Smooth muscle cell (in vitro differentiated cells): ENCODE data around the gene HNRNPD. TPM values are rescaled to one million over a fixed set of nuclear protein-coding genes. Genes with fewer than 3 reads are reported as not detected.
"Not testable (repeated sequence)": the region's sequence is repeated elsewhere in the genome, so short reads cannot be mapped to it uniquely, and the experiment has no call there.

Source experiments
- DNase-seq: peaks from one replicate; lab custom pipeline; 2025; ENCODE audit not compliant: unreplicated experiment; lab: John Stamatoyannopoulos, UW
- H2AFZ ChIP-seq: fragments of 200-600 bp; sonication (generic); 2 replicates; pipeline ENCODE4 v1.6.0; 2016; ENCODE audit warnings: antibody characterized with exemption, low read depth, mild to moderate bottlenecking
- H3F3A ChIP-seq: fragments of 200-600 bp; sonication (generic); 2 replicates; pipeline ENCODE4 v1.6.0; 2017; ENCODE audit warnings: antibody characterized with exemption, low read depth
- H3K27ac ChIP-seq: fragments of 200-600 bp; sonication (generic); 2 replicates; pipeline ENCODE4 v1.5.1; 2016; ENCODE audit warnings: low read depth, mild to moderate bottlenecking
- H3K27me3 ChIP-seq: fragments of 200-600 bp; sonication (generic); 2 replicates; pipeline ENCODE4 v1.6.1; 2016; ENCODE audit warnings: low read depth, mild to moderate bottlenecking
- H3K36me3 ChIP-seq: fragments of 200-600 bp; sonication (generic); 2 replicates; pipeline ENCODE4 v1.5.1; 2016; ENCODE audit warnings: low read depth
- H3K4me1 ChIP-seq: fragments of 200-600 bp; sonication (generic); 2 replicates; pipeline ENCODE4 v1.5.1; 2016; ENCODE audit warnings: low read depth
- H3K4me2 ChIP-seq: fragments of 200-600 bp; sonication (generic); 2 replicates; pipeline ENCODE4 v1.6.0; 2016; ENCODE audit warnings: mild to moderate bottlenecking
- H3K4me3 ChIP-seq: fragments of 200-600 bp; sonication (generic); 2 replicates; pipeline ENCODE4 v1.5.1; 2016; ENCODE audit warnings: mild to moderate bottlenecking
- H3K79me2 ChIP-seq: fragments of 200-600 bp; sonication (generic); 2 replicates; pipeline ENCODE4 v1.6.0; 2016; ENCODE audit warnings: low read depth, mild to moderate bottlenecking
- H3K9ac ChIP-seq: fragments of 200-600 bp; sonication (generic); 2 replicates; pipeline ENCODE4 v1.6.0; 2016; ENCODE audit warnings: low read depth
- H3K9me3 ChIP-seq: fragments of 200-600 bp; sonication (generic); replicated peaks from 2 replicates; pipeline ENCODE4 v1.5.1; 2016; ENCODE audit warnings: low read depth
- H4K20me1 ChIP-seq: fragments of 200-600 bp; sonication (generic); 2 replicates; pipeline ENCODE4 v1.6.0; 2016; ENCODE audit warnings: low read depth
- whole genome bisulfite sequencing: methylation state at CpG from one replicate; pipeline ENCODE4 v1.1.7; 2016; ENCODE audit warnings: low lambda C conversion rate; 5-methylcytosine and 5-hydroxymethylcytosine counted together
- polyA plus RNA-seq: library from polyadenylated mRNA; unstranded; fragments of >200 nt; fragmentation: Nextera tagmentation; extraction: Ambion mirVana; gene quantifications from 2 replicates; pipeline ENCODE4 v1.2.1, GENCODE V29; 2016
- total RNA-seq: library from RNA; depleted of rRNA; stranded (reverse); fragments of >200 nt; gene quantifications from 2 replicates; pipeline ENCODE4 v1.2.3, GENCODE V29; 2014
- TF ChIP-seq, protein P1 (sequence below): fragments of 200-600 bp; sonication (generic); IDR thresholded peaks from 2 replicates; pipeline ENCODE4 v1.5.1; 2017; ENCODE audit warnings: borderline replicate concordance, mild to moderate bottlenecking, antibody characterized with exemption; ENCODE audit not compliant: insufficient read depth, poor library complexity, severe bottlenecking

Gene HNRNPD
- total and polyA plus RNA-seq, 2 experiments from 2014 or later, result 58.7 to 162 TPM

DNA sequence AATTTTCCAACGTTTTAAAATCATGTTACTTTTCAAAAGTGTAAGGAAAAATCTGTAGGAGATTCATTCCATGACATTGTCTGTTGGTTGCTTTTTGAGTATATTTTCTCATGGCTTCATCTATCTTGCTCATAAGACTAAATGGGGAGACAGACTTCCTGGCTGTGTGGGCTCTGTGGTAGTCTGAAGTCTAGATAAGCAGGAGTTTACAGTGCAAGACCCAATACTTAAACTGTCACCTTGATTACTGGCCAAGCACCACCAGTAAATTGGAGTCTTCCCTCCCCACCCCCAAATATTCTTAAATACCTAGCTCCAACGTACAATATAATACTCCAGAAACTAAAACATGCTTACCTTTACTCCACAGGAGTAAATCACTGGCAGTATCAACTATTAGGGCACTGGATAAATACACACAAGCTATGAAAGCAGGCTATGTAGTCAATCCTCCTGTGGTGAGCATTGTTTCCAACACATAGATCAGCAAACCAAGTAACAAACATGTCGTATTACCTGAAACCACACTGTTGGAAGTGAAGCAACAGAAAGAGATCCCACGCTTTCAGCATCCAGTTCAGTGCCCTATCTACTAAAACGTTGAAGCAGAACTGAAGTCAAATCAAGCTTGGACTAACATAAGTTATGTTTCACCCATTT is 6.2 kb downstream of the HNRNPD start:
- H3K4me3 ChIP-seq, result no peak overlapping the region
- no peaks in the 10 kb centered on the region for H3K9me3 ChIP-seq
- peaks cover 7% of the 10 kb centered on the region for H3F3A ChIP-seq
- no peak overlapping the region for H3K4me2 ChIP-seq
- no peak overlapping the region for H2AFZ ChIP-seq
- H3K4me1 ChIP-seq, result peaks cover 31% of the 10 kb centered on the region
- H3K9ac ChIP-seq, result no peak overlapping the region
- H3K36me3 ChIP-seq, result no peaks in the 10 kb centered on the region
- no peak overlapping the region for H3K27ac ChIP-seq
- H3K79me2 ChIP-seq, result peaks cover 100% of the 10 kb centered on the region
- H3K27me3 ChIP-seq, result no peaks in the 10 kb centered on the region
- peaks cover 100% of the 10 kb centered on the region for H4K20me1 ChIP-seq
- TF ChIP-seq, protein P1, sequence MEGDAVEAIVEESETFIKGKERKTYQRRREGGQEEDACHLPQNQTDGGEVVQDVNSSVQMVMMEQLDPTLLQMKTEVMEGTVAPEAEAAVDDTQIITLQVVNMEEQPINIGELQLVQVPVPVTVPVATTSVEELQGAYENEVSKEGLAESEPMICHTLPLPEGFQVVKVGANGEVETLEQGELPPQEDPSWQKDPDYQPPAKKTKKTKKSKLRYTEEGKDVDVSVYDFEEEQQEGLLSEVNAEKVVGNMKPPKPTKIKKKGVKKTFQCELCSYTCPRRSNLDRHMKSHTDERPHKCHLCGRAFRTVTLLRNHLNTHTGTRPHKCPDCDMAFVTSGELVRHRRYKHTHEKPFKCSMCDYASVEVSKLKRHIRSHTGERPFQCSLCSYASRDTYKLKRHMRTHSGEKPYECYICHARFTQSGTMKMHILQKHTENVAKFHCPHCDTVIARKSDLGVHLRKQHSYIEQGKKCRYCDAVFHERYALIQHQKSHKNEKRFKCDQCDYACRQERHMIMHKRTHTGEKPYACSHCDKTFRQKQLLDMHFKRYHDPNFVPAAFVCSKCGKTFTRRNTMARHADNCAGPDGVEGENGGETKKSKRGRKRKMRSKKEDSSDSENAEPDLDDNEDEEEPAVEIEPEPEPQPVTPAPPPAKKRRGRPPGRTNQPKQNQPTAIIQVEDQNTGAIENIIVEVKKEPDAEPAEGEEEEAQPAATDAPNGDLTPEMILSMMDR, result no peak
- no peak for DNase-seq
- 81% methylated on average over 5 of the region's 5 CpGs for WGBS

GRCh38 chr4:82366431-82366830 is 7.4 kb downstream of the HNRNPD start:
- not testable (repeated sequence) for H3K27ac ChIP-seq, H3K36me3 ChIP-seq, H3K9ac ChIP-seq, H3K4me3 ChIP-seq, H2AFZ ChIP-seq, H3F3A ChIP-seq, H3K9me3 ChIP-seq, DNase-seq, H3K4me2 ChIP-seq, H3K27me3 ChIP-seq
- H3K79me2 ChIP-seq, result peaks cover 100% of the 10 kb centered on the region
- peaks cover 100% of the 10 kb centered on the region for H4K20me1 ChIP-seq
- peaks cover 29% of the 10 kb centered on the region for H3K4me1 ChIP-seq
- WGBS, result 96% methylated on average over 11 of the region's 11 CpGs

- no peak for DNase-seq
- Histone ChIP-seq H3K4me1 (peaks cover 17% of the 10 kb centered on the region), H2AFZ (no peak overlapping the region), H3K27ac (peak overlapping the region; percentile 20), H3K4me2 (no peak overlapping the region), H3F3A (peaks cover 6% of the 10 kb centered on the region), H3K27me3 (no peaks in the 10 kb centered on the region), H3K9me3 (no peaks in the 10 kb centered on the region), H3K4me3 (no peak overlapping the region), H3K9ac (no peak overlapping the region), H3K36me3 (no peaks in the 10 kb centered on the region), H3K79me2 (peaks cover 100% of the 10 kb centered on the region), H4K20me1 (peaks cover 100% of the 10 kb centered on the region)
- TF ChIP-seq, protein P1, result no peak
- WGBS, result 81% methylated on average over 4 of the region's 4 CpGs
These were observed 9.8 kb downstream of the HNRNPD start for GRCh38 chr4:82363896-82364487.

- H3K4me2 ChIP-seq, result no peak overlapping the region
- H3K9ac ChIP-seq, result no peak overlapping the region
- H3K27ac ChIP-seq, result no peak overlapping the region
- no peak overlapping the region for H3K4me3 ChIP-seq
- no peaks in the 10 kb centered on the region for H3K27me3 ChIP-seq
- 79% methylated on average over 9 of the region's 9 CpGs for WGBS
- peaks cover 100% of the 10 kb centered on the region for H3K79me2 ChIP-seq
- peaks cover 100% of the 10 kb centered on the region for H4K20me1 ChIP-seq
- H3K9me3 ChIP-seq, result no peaks in the 10 kb centered on the region
- H2AFZ ChIP-seq, result no peak overlapping the region
- DNase-seq, result no peak
- H3F3A ChIP-seq, result peaks cover 6% of the 10 kb centered on the region
- peaks cover 12% of the 10 kb centered on the region for H3K4me1 ChIP-seq
- TF ChIP-seq, protein P1, result no peak
- peaks cover 7% of the 10 kb centered on the region for H3K36me3 ChIP-seq
These were observed 11.2 kb downstream of the HNRNPD start for GRCh38 chr4:82362565-82362964.
